ENCODE measurements around the gene GATD1.

The GATD1 gene

DNA sequence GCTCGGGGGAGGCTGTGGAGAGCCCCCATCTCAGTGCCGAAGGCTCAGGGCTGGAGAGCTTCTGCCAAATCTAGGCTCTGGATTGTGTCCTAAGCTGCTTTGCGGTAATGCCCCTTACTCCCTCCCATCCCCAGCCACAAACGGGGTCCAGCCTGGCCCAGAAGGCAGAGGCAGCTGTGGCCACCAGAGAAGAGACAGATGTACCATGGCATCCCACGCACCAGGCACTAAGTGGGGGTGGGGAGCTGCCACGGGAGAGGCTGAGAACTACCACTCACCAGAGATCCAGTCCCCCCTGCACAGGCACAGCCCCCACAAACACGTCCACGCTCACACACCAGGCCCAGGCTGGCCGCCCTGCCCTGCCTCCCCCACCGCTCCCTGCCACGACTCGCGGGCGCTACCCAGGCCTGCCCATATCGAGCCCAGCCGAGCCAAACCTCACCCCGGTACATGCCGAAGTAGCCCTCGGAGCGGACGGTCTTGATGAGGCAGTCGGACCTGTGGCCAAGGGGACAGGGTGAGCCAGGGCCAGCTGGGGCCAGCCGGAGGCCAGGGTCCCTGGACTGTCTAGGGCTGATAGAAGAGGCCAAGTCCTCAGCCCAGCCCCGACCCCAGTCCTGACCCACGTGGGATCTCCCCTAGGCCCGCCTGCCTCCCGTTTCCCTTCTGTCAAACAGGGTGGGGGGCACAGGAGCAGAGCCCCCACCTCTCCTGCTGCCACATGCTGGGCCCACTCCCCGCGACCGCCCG lies 16.9 kb upstream of the GATD1 start:
- TF ChIP-seq CTCF (IDR thresholded peaks at IDR 0.05; ENCODE audit: insufficient read depth, missing control alignments): no peak
- DNase-seq (ENCODE audit: insufficient read length, low spot score) (peak; percentile 49), FAIRE-seq (no peak)

DNA sequence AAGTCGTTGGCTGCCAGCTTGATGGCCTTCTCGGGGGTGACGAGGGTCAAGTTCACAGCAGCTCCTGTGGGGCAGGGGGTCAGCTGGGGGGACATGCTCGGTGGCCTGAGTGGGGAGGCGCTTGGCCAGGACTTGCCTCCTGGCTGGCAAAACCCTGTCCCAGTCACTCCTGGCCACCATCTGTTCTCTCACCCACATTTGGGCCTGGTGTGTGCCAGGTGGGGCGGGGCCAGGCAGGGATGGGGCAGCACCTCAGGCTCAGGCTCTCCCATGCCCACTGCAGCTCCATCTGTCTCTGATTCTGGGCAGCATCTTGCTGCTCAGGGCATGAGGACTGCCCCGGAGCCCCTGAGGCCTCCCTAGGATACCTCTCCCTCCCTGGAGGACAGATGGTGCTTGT lies 16.3 kb upstream of the GATD1 start:
- TF ChIP-seq CTCF (IDR thresholded peaks at IDR 0.05; ENCODE audit: insufficient read depth, missing control alignments): no peak
- FAIRE-seq (no peak), DNase-seq (ENCODE audit: insufficient read length, low spot score) (no peak)

- no peak for TF ChIP-seq CTCF (IDR thresholded peaks at IDR 0.05; ENCODE audit: insufficient read depth, missing control alignments)
- DNase-seq (ENCODE audit: insufficient read length, low spot score): no peak
- no peak for FAIRE-seq
Observed at GRCh38 chr11:792873-793272, 15.6 kb upstream of the GATD1 start.

DNA sequence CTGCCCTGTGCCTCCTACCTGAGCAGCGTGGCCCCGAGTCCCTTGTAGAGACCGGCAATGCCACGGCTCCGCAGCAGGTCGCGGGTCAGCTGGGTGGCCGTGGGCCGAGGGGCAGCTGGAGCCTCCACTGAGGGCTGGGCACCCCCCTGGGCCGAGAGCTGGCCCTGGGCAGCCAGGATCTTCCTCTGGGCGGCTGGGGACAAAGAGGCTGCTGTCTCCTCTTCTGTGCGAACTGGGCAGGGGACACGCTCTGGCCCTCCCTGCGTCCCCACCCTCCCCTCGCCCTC lies 15.2 kb upstream of the GATD1 start:
- FAIRE-seq (no peak), DNase-seq (ENCODE audit: insufficient read length, low spot score) (no peak)
- no peak for TF ChIP-seq CTCF (IDR thresholded peaks at IDR 0.05; ENCODE audit: insufficient read depth, missing control alignments)

DNA sequence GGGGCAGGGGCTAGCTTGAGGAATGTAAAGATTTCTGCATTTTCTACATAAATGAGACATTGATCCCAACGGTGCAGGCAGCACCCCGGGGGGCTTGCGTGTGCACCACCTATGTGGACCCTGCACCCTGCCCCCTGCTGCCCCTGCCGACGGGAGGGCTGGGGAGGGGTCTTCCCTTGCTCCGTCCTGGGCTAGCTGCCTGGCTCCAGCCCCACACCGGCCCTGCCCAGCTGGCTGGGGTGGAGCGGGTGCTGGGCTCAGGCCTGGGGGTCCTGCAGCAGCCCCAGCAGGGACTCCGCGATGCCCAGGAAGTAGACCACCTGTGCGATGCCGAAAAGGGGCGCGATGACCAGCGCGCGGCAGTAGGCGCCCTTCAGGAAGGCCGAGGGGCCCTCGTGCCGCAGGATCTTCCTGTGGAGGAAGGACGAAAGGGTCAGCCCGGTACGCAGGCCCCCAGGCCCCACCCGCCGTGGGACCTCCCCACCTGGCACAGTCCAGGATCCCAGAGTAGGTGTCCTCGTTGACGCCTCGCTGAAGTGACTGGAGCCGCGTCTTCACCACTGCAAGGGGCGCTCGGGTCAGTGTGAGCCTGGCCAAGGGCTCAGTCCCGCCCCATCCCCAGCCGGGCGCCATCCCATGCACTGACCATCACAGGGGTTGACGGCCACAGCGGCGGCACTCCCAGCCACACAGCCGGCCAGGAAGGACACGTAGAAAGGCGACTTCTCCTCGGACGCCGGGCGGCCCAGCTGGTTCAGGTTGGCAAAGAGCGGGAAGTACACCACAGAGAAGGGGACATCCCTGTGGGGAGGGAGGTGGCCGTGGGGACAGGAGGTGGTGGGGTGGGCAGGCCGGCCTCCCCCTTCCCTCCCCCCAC lies 14.6 kb upstream of the GATD1 start:
- FAIRE-seq: no peak
- no peak for TF ChIP-seq CTCF (IDR thresholded peaks at IDR 0.05; ENCODE audit: insufficient read depth, missing control alignments)
- no peak for DNase-seq (ENCODE audit: insufficient read length, low spot score)

- FAIRE-seq: no peak
- TF ChIP-seq CTCF (IDR thresholded peaks at IDR 0.05; ENCODE audit: insufficient read depth, missing control alignments): no peak
- no peak for DNase-seq (ENCODE audit: insufficient read length, low spot score)
Observed at GRCh38 chr11:790721-791564, 13.7 kb upstream of the GATD1 start.
